Astrocyte (in vitro differentiated cells and primary cell): Measurements from ENCODE around the gene SCRN2.

ENCODE experiments used
- CTCF ChIP-seq: IDR thresholded peaks from 2 replicates; pipeline ENCODE4 v1.5.1; 2011; ENCODE audit warnings: low read depth, mild to moderate bottlenecking, inconsistent platforms, low read length, moderate library complexity; ENCODE audit not compliant: insufficient read depth
- EZH2 ChIP-seq: IDR thresholded peaks from 2 replicates; pipeline ENCODE4 v1.6.1; 2012; ENCODE audit warnings: mild to moderate bottlenecking, low read length, inconsistent platforms; ENCODE audit not compliant: insufficient read depth

GRCh38 chr17:47846716-47847340 is 5.8 kb upstream of the SCRN2 start:
- TF ChIP-seq CTCF (no peak), EZH2 (no peak)
